Keratinocyte (primary cell): Measurements from ENCODE around the gene NPIPB8. TPM values are rescaled to one million over a fixed set of nuclear protein-coding genes. Genes with fewer than 3 reads are reported as not detected.
"Not testable (repeated sequence)": the region's sequence is repeated elsewhere in the genome, so short reads cannot be mapped to it uniquely, and the experiment has no call there.

ENCODE experiments used
- DNase-seq: peaks from one replicate; pipeline ENCODE4 v3.0.0-alpha.2; 2011; ENCODE audit warnings: low read depth, missing footprints, low spot score
- FAIRE-seq: peaks from 2 replicates; lab custom pipeline; 2011; peaks lifted over from hg19 to GRCh38; lab: Jason Lieb, UNC
- H2AFZ ChIP-seq: 2 replicates; pipeline ENCODE4 v1.6.0; 2012; ENCODE audit warnings: low read length, control low read depth, inconsistent platforms; ENCODE audit not compliant: control insufficient read depth
- H3K27ac ChIP-seq: 2 replicates; pipeline ENCODE4 v1.5.1; 2011; ENCODE audit warnings: low read length; ENCODE audit not compliant: control insufficient read depth, insufficient read depth
- H3K27me3 ChIP-seq: 3 replicates; pipeline ENCODE4 v1.6.0; 2011; ENCODE audit warnings: low read length; ENCODE audit not compliant: control insufficient read depth, insufficient read depth; ENCODE audit errors: extremely low read depth
- H3K36me3 ChIP-seq, 2 experiments: 2 replicates in 1 of 2; 3 replicates in 1 of 2; pipeline ENCODE4 v1.5.1; 2011; ENCODE audit warnings: low read length in 2 of 2, mild to moderate bottlenecking in 1 of 2; ENCODE audit not compliant: control insufficient read depth in 2 of 2, insufficient read depth in 2 of 2; ENCODE audit errors: extremely low read depth in 1 of 2
- H3K4me1 ChIP-seq: 3 replicates; pipeline ENCODE4 v1.5.1; 2011; ENCODE audit warnings: low read length; ENCODE audit not compliant: control insufficient read depth, insufficient read depth; ENCODE audit errors: extremely low read depth
- H3K4me2 ChIP-seq: 3 replicates; pipeline ENCODE4 v1.6.0; 2011; ENCODE audit warnings: low read depth, low read length; ENCODE audit not compliant: control insufficient read depth, insufficient read depth; ENCODE audit errors: extremely low read depth
- H3K4me3 ChIP-seq, 3 experiments: fragments of 200-600 bp in 1 of 3; sonication (generic) in 1 of 3; 2 replicates in 2 of 3; 3 replicates in 1 of 3; pipeline ENCODE4 v1.5.1; 2011 to 2016; ENCODE audit warnings: low read length in 3 of 3, mild to moderate bottlenecking in 3 of 3, control low read depth in 2 of 3, inconsistent platforms in 1 of 3, low read depth in 1 of 3, mixed read lengths in 1 of 3, mixed run types in 1 of 3, moderate library complexity in 1 of 3; ENCODE audit not compliant: control insufficient read depth in 2 of 3, insufficient read depth in 2 of 3; ENCODE audit errors: extremely low read depth in 1 of 3
- H3K79me2 ChIP-seq: 2 replicates; pipeline ENCODE4 v1.6.0; 2012; ENCODE audit warnings: low read length; ENCODE audit not compliant: control insufficient read depth, insufficient read depth
- H3K9ac ChIP-seq: 3 replicates; pipeline ENCODE4 v1.6.0; 2011; ENCODE audit warnings: low read length; ENCODE audit not compliant: control insufficient read depth, insufficient read depth; ENCODE audit errors: extremely low read depth
- H3K9me1 ChIP-seq: 3 replicates; pipeline ENCODE4 v1.6.0; 2011; ENCODE audit warnings: low read length; ENCODE audit not compliant: control insufficient read depth, insufficient read depth; ENCODE audit errors: extremely low read depth
- H3K9me3 ChIP-seq: 2 replicates; pipeline ENCODE4 v1.5.1; 2012; ENCODE audit warnings: low read depth, low read length; ENCODE audit not compliant: control insufficient read depth
- H4K20me1 ChIP-seq: 3 replicates; pipeline ENCODE4 v1.6.0; 2011; ENCODE audit warnings: low read length; ENCODE audit not compliant: control insufficient read depth, insufficient read depth; ENCODE audit errors: extremely low read depth
- EZH2 ChIP-seq: IDR thresholded peaks from one replicate; pipeline ENCODE4 v1.6.1; 2012; ENCODE audit warnings: inconsistent platforms, mild to moderate bottlenecking, low read length, moderate library complexity
- dilution Hi-C: fragments of 300-500 bp; cut with MboI; formaldehyde crosslinking; loops from one replicate; pipeline ENCODE4 v1.7.0; 2020; ENCODE audit warnings: low sequenced_read_pairs; ENCODE audit not compliant: extremely low pct_ligation_motif_present
- polyA plus RNA-seq, 5 experiments: library from polyadenylated mRNA; depleted of rRNA in 3 of 5; stranded (reverse) in 3 of 5; stranded (forward) in 1 of 5; unstranded in 1 of 5; fragments of >200 nt; gene quantifications; 1 replicate in 1 of 5; 2 replicates in 3 of 5; 3 replicates in 1 of 5; pipeline versions ENCODE4 v1.2.1 to v1.2.3, GENCODE V29; 2011 to 2012; ENCODE audit warnings: missing spikeins in 2 of 5, low read depth in 1 of 5, low replicate concordance in 1 of 5
- TF ChIP-seq, protein P1 (sequence below), 3 experiments: IDR thresholded peaks in 1 of 3; conservative IDR thresholded peaks in 1 of 3; optimal IDR thresholded peaks in 1 of 3; 2 replicates in 2 of 3; 3 replicates in 1 of 3; pipeline versions ENCODE3 to v1.5.1; 2011; ENCODE audit warnings: low read length in 3 of 3, mild to moderate bottlenecking in 3 of 3, moderate library complexity in 2 of 3, control low read depth in 1 of 3, inconsistent platforms in 1 of 3; ENCODE audit not compliant: insufficient read depth in 2 of 3; ENCODE audit errors: extremely low read depth in 1 of 3

Gene NPIPB8
- polyA plus RNA-seq, 1 donor (not counting 4 experiments of a cell fraction or from before 2014, with no cell fraction given) = 0.41 TPM

- no peak overlapping the region for H2AFZ ChIP-seq
- no peaks in the 10 kb centered on the region for H3K4me1 ChIP-seq
- DNase-seq (no peak), FAIRE-seq (no peak)
- no peak overlapping the region for H3K4me3 ChIP-seq
- no peak overlapping the region for H3K27ac ChIP-seq
- H3K9me3 ChIP-seq = no peaks in the 10 kb centered on the region
- H3K27me3 ChIP-seq = no peaks in the 10 kb centered on the region
- H3K9me1 ChIP-seq = no peaks in the 10 kb centered on the region
- H3K36me3 ChIP-seq = peaks cover 0 to 6% of the 10 kb centered on the region in 2 experiments
- TF ChIP-seq, protein P1, sequence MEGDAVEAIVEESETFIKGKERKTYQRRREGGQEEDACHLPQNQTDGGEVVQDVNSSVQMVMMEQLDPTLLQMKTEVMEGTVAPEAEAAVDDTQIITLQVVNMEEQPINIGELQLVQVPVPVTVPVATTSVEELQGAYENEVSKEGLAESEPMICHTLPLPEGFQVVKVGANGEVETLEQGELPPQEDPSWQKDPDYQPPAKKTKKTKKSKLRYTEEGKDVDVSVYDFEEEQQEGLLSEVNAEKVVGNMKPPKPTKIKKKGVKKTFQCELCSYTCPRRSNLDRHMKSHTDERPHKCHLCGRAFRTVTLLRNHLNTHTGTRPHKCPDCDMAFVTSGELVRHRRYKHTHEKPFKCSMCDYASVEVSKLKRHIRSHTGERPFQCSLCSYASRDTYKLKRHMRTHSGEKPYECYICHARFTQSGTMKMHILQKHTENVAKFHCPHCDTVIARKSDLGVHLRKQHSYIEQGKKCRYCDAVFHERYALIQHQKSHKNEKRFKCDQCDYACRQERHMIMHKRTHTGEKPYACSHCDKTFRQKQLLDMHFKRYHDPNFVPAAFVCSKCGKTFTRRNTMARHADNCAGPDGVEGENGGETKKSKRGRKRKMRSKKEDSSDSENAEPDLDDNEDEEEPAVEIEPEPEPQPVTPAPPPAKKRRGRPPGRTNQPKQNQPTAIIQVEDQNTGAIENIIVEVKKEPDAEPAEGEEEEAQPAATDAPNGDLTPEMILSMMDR (optimal IDR thresholded peaks at IDR 0.05 in 1 of 3, IDR thresholded peaks at IDR 0.05 in 1 of 3, conservative IDR thresholded peaks at IDR 0.05 in 1 of 3; ENCODE audit: extremely low read depth in 1 of 3, insufficient read depth in 2 of 3, low read length in 3 of 3) = no peak
- no peak for TF ChIP-seq EZH2
- H3K79me2 ChIP-seq = no peaks in the 10 kb centered on the region
- H4K20me1 ChIP-seq = no peaks in the 10 kb centered on the region
- no peak overlapping the region for H3K4me2 ChIP-seq
- dilution Hi-C loops = no loop called here
- no peak overlapping the region for H3K9ac ChIP-seq
Measured at GRCh38 chr16:28592979-28593553, 44.8 kb upstream of the NPIPB8 start.

GRCh38 chr16:28595451-28595850 lies 42.4 kb upstream of the NPIPB8 start:
- H3K27ac ChIP-seq, H3K36me3 ChIP-seq, H3K9ac ChIP-seq, H3K4me3 ChIP-seq, H2AFZ ChIP-seq, H3K9me3 ChIP-seq, H3K9me1 ChIP-seq, H4K20me1 ChIP-seq, H3K79me2 ChIP-seq, DNase-seq, H3K27me3 ChIP-seq, FAIRE-seq, H3K4me2 ChIP-seq, dilution Hi-C loops, H3K4me1 ChIP-seq: not testable (repeated sequence)

GRCh38 chr16:28596115-28596630 lies 41.7 kb upstream of the NPIPB8 start:
- no peak overlapping the region for H3K27ac ChIP-seq
- no peak for TF ChIP-seq EZH2
- TF ChIP-seq, protein P1 (optimal IDR thresholded peaks at IDR 0.05 in 1 of 3, IDR thresholded peaks at IDR 0.05 in 1 of 3, conservative IDR thresholded peaks at IDR 0.05 in 1 of 3; ENCODE audit: extremely low read depth in 1 of 3, insufficient read depth in 2 of 3, low read length in 3 of 3) = no peak
- no peaks in the 10 kb centered on the region for H3K27me3 ChIP-seq
- H3K4me2 ChIP-seq = no peak overlapping the region
- no peaks in the 10 kb centered on the region for H3K79me2 ChIP-seq
- no peak overlapping the region for H3K9ac ChIP-seq
- dilution Hi-C loops = no loop called here
- H4K20me1 ChIP-seq = no peaks in the 10 kb centered on the region
- no peaks in the 10 kb centered on the region for H3K9me1 ChIP-seq
- no peaks in the 10 kb centered on the region for H3K9me3 ChIP-seq
- H2AFZ ChIP-seq = no peak overlapping the region
- FAIRE-seq (no peak), DNase-seq (no peak)
- H3K4me3 ChIP-seq = no peak overlapping the region
- H3K36me3 ChIP-seq = no peaks in the 10 kb centered on the region
- H3K4me1 ChIP-seq = no peaks in the 10 kb centered on the region
